ENCODE measurements around the gene SYNPO2. TPM values are rescaled to one million over a fixed set of nuclear protein-coding genes. Genes with fewer than 3 reads are reported as not detected.

The SYNPO2 gene
- total and polyA plus RNA-seq, 10 of the 15 experiments (the other 5 are each of a cell fraction or from before 2014, with no cell fraction given) = 0.04 to 0.34 (median 0.28) TPM

- TF ChIP-seq ZBTB4 (CRISPR knock-in tag; IDR thresholded peaks at IDR 0.05) = no peak
- no peak for TF ChIP-seq NRF1 (conservative IDR thresholded peaks at IDR 0.05; ENCODE audit: low read depth, low read length)
- no peak for TF ChIP-seq CEBPB (IDR thresholded peaks at IDR 0.05; ENCODE audit: borderline replicate concordance in 1 of 2, low read depth in 2 of 2, low read length in 2 of 2)
- TF ChIP-seq RUNX3 (IDR thresholded peaks at IDR 0.05; ENCODE audit: low read length) = no peak
- no peak for TF ChIP-seq TARDBP (IDR thresholded peaks at IDR 0.05; ENCODE audit: borderline replicate concordance)
These were observed 60.0 kb downstream of the SYNPO2 start (continued) for GRCh38 chr4:118948545-118949144.

GRCh38 chr4:118950224-118950623 is 61.6 kb downstream of the SYNPO2 start:
- Histone ChIP-seq H3K4me3 (no peak overlapping the region), H3K9me3 (replicated peaks; ENCODE audit: control insufficient read depth, insufficient read depth, low read length) (no peaks in the 10 kb centered on the region), H3K36me3 (ENCODE audit: control insufficient read depth in 2 of 2, insufficient read depth in 2 of 2, low read length in 1 of 2) (no peaks in the 10 kb centered on the region), H3K79me2 (ENCODE audit: control insufficient read depth, insufficient read depth, low read length) (no peaks in the 10 kb centered on the region), H3K9ac (ENCODE audit: control insufficient read depth, insufficient read depth, low read length) (no peak overlapping the region), H2AFZ (ENCODE audit: control insufficient read depth, low read depth, low read length) (no peak overlapping the region), H3K4me2 (ENCODE audit: control insufficient read depth, insufficient read depth) (no peak overlapping the region), H3K27ac (ENCODE audit: control insufficient read depth, insufficient read depth) (no peak overlapping the region), H3K27me3 (replicated peaks in 1 of 2; ENCODE audit: control insufficient read depth in 2 of 2, insufficient read depth in 2 of 2, low read length in 1 of 2) (no peaks in the 10 kb centered on the region), H3K4me1 (ENCODE audit: control insufficient read depth, insufficient read depth, low read length) (no peaks in the 10 kb centered on the region), H4K20me1 (ENCODE audit: control insufficient read depth, insufficient read depth) (no peaks in the 10 kb centered on the region)
- BruUV-seq (replicated peaks) = no TSS peak
- 30% methylated on average over 2 of the region's 2 CpGs for WGBS (ENCODE audit: insufficient coverage, insufficient replicate concordance, low lambda C conversion rate, missing lambda C conversion rate)
- RAD21 ChIA-PET (ENCODE audit: unreplicated experiment) = no interaction called here
- intact Hi-C loops (cut with micrococcal nuclease; ENCODE audit: unreplicated experiment) = no loop called here
- SMC1A ChIA-PET (ENCODE audit: uncharacterized antibody, unreplicated experiment) = interaction anchor here (0.6 to 1.0 kb wide), 3 partner anchors 11 to 1720 kb away, joined by 3 read pairs; no protein-coding TSS in a partner anchor
- TF ChIP-seq NFIC (IDR thresholded peaks at IDR 0.05; ENCODE audit: low read depth, low read length) (no peak), SMAD5 (IDR thresholded peaks at IDR 0.05; ENCODE audit: low read depth) (no peak), CREM (IDR thresholded peaks at IDR 0.05; ENCODE audit: low read depth) (no peak), RAD21 (IDR thresholded peaks at IDR 0.05; ENCODE audit: insufficient read depth, low read depth, low read length) (no peak), ZBED1 (IDR thresholded peaks at IDR 0.05; ENCODE audit: borderline replicate concordance) (no peak), NFYB (IDR thresholded peaks at IDR 0.05; ENCODE audit: insufficient read depth, low read depth, low read length) (no peak), BHLHE40 (IDR thresholded peaks at IDR 0.05; ENCODE audit: borderline replicate concordance in 1 of 2, low read depth in 2 of 2, low read length in 1 of 2) (no peak)
- TF ChIP-seq, protein P1, sequence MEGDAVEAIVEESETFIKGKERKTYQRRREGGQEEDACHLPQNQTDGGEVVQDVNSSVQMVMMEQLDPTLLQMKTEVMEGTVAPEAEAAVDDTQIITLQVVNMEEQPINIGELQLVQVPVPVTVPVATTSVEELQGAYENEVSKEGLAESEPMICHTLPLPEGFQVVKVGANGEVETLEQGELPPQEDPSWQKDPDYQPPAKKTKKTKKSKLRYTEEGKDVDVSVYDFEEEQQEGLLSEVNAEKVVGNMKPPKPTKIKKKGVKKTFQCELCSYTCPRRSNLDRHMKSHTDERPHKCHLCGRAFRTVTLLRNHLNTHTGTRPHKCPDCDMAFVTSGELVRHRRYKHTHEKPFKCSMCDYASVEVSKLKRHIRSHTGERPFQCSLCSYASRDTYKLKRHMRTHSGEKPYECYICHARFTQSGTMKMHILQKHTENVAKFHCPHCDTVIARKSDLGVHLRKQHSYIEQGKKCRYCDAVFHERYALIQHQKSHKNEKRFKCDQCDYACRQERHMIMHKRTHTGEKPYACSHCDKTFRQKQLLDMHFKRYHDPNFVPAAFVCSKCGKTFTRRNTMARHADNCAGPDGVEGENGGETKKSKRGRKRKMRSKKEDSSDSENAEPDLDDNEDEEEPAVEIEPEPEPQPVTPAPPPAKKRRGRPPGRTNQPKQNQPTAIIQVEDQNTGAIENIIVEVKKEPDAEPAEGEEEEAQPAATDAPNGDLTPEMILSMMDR (IDR thresholded peaks at IDR 0.05 in 2 of 3, conservative IDR thresholded peaks at IDR 0.05 in 1 of 3; ENCODE audit: control insufficient read depth in 2 of 3, extremely low read depth in 1 of 3, insufficient read depth in 1 of 3, low read depth in 3 of 3, low read length in 3 of 3) = no peak
- TF ChIP-seq, protein P2, sequence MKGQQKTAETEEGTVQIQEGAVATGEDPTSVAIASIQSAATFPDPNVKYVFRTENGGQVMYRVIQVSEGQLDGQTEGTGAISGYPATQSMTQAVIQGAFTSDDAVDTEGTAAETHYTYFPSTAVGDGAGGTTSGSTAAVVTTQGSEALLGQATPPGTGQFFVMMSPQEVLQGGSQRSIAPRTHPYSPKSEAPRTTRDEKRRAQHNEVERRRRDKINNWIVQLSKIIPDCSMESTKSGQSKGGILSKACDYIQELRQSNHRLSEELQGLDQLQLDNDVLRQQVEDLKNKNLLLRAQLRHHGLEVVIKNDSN (IDR thresholded peaks at IDR 0.05; ENCODE audit: borderline replicate concordance, extremely low read length, insufficient read depth, low read depth, low read length) = no peak
- CTCF ChIA-PET = no interaction called here
- ATAC-seq (no peak), FAIRE-seq (no peak), DNase-seq (ENCODE audit: low read depth, low spot score) (no peak)
- POLR2A ChIA-PET = interaction anchor here (0.6 kb wide), 1 partner anchor 19 kb away, joined by 4 read pairs; no protein-coding TSS in a partner anchor
- in situ Hi-C loops (cut with MboI) = no loop called here

All from GM12878 (cell line).